ENCODE data around the gene PRRT1B. TPM values are rescaled to one million over a fixed set of nuclear protein-coding genes. Genes with fewer than 3 reads are reported as not detected.

PRRT1B gene
- total RNA-seq, 6 experiments from 2014 or later: 0.25 to 7.3 (median 2.4) TPM

DNA sequence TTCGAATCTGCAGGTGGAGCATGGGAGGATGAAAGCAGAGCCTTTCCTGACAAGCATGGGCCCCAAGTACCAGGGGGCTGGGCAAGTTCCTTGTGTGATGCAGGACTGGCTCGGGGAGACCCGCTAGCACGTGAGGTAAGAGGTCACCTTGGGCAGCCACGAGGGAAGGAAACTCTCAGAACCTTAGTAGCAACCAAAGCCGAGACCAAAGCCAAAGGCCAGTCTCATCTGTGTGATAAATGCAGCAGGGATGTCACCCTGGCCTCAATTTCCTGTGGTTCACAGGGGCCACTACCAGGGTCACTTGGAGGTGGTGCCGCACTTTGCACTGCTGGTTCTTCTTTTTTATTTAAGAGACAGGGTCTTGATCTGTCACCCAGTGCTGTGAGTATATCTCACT lies 39.5 kb downstream of the PRRT1B start:
- peaks cover 0 to 57% (median 11%) of the 10 kb centered on the region in 4 donors for H3K36me3 ChIP-seq
- H3K4me3 ChIP-seq: no peak overlapping the region
- no peak for ATAC-seq
- no peak overlapping the region for H3K27ac ChIP-seq
- intact Hi-C loops (cut with DNase I): no loop called here
- TF ChIP-seq, protein P1, sequence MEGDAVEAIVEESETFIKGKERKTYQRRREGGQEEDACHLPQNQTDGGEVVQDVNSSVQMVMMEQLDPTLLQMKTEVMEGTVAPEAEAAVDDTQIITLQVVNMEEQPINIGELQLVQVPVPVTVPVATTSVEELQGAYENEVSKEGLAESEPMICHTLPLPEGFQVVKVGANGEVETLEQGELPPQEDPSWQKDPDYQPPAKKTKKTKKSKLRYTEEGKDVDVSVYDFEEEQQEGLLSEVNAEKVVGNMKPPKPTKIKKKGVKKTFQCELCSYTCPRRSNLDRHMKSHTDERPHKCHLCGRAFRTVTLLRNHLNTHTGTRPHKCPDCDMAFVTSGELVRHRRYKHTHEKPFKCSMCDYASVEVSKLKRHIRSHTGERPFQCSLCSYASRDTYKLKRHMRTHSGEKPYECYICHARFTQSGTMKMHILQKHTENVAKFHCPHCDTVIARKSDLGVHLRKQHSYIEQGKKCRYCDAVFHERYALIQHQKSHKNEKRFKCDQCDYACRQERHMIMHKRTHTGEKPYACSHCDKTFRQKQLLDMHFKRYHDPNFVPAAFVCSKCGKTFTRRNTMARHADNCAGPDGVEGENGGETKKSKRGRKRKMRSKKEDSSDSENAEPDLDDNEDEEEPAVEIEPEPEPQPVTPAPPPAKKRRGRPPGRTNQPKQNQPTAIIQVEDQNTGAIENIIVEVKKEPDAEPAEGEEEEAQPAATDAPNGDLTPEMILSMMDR (IDR thresholded peaks at IDR 0.05): no peak
- TF ChIP-seq POLR2A (IDR thresholded peaks at IDR 0.05): no peak
- no peaks in the 10 kb centered on the region for H3K9me3 ChIP-seq
- peak in 1 of 3 donors; percentile 38 for DNase-seq
- no peaks in the 10 kb centered on the region for H3K27me3 ChIP-seq
- H3K4me1 ChIP-seq: peaks cover 0 to 6% (median 2%) of the 10 kb centered on the region in 4 donors
- 53% methylated on average over 3 of the region's 7 CpGs for WGBS (ENCODE audit: insufficient coverage, low coverage, low lambda C conversion rate, missing lambda C conversion rate)

DNA sequence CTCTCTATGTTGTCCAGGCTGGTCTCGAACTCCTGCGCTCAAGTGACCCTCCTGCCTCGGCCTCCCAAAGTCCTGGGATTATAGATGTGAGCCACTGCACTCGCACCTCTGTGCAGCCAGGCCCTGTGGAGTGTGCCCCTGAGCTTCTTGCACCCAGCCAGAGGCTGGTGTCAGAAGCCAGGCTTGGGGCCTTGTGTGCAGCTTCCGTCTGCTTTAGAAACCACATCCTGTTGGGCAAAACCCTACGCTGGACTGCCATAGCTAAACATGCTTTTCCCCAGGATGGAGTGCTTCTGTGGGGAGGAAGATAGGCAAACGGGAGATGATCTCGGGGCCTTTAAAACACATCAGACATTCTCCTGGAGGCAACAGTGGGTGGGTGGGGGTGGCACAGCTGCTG lies 40.1 kb downstream of the PRRT1B start:
- Histone ChIP-seq H3K4me1 (peaks cover 0 to 1% (median 0%) of the 10 kb centered on the region in 4 donors), H3K27ac (no peak overlapping the region), H3K27me3 (no peaks in the 10 kb centered on the region), H3K4me3 (no peak overlapping the region), H3K36me3 (peaks cover 0 to 54% (median 11%) of the 10 kb centered on the region in 4 donors), H3K9me3 (no peaks in the 10 kb centered on the region)
- intact Hi-C loops (cut with DNase I): no loop called here
- ATAC-seq (peak; percentile 44 to 65 (median 51)), DNase-seq (peak in 2 of 3 donors; percentile 47 to 54)
- WGBS (ENCODE audit: insufficient coverage, low coverage, low lambda C conversion rate, missing lambda C conversion rate): 46% methylated on average over 5 of the region's 8 CpGs
- TF ChIP-seq, protein P1 (IDR thresholded peaks at IDR 0.05): no peak
- no peak for TF ChIP-seq POLR2A (IDR thresholded peaks at IDR 0.05)

DNA sequence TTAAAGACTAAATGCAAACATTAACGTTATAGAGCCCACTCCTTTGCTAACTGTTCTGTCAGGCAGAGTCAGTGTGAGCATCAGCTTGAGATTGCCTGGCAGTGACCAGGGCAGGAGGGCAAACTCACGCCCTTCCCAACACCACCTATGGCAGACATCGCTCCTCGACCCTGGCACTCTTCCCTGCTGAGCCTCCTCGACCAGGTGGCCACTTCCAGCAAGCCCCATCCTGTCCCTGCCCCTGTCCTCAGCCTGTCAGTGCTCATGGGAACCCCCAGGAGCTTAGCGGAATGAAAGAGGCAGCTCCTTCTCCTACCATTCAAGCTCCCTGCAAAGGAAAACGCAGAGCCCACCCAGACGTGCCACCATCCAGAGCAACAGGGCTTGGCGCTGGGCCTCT lies 42.0 kb downstream of the PRRT1B start:
- DNase-seq (peak in 2 of 3 donors; percentile 31 to 43), ATAC-seq (no peak)
- TF ChIP-seq, protein P1 (IDR thresholded peaks at IDR 0.05): no peak
- no peak for TF ChIP-seq POLR2A (IDR thresholded peaks at IDR 0.05)
- 81% methylated on average over 5 of the region's 9 CpGs for WGBS (ENCODE audit: insufficient coverage, low coverage, low lambda C conversion rate, missing lambda C conversion rate)
- Histone ChIP-seq H3K27ac (no peak overlapping the region), H3K36me3 (peaks cover 0 to 43% (median 10%) of the 10 kb centered on the region in 4 donors), H3K27me3 (no peaks in the 10 kb centered on the region), H3K4me1 (no peaks in the 10 kb centered on the region), H3K9me3 (no peaks in the 10 kb centered on the region), H3K4me3 (no peak overlapping the region)
- intact Hi-C loops (cut with DNase I): no loop called here

DNA sequence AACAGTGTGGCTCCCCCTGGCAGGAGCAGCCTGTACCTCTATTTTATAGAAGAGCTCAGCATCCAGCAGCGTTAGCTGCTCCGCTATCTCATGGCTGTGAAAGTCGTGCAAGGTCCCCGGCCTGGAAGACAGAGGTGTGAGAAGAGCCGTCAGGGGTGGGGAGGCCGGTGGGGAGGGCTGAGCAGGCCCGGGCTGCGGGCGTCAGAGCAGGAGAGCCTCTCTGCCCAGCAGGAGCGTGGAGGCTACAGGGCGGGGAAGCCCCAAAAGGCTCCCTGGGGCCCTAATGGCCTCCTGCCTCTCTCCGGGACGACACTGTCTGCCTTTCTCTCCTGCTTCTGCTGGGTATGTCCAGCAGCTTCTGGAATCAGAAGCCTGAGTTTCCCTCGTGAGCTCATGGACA lies 42.6 kb downstream of the PRRT1B start:
- peaks cover 0 to 38% (median 10%) of the 10 kb centered on the region in 4 donors for H3K36me3 ChIP-seq
- no peaks in the 10 kb centered on the region for H3K9me3 ChIP-seq
- H3K27ac ChIP-seq: no peak overlapping the region
- no CpG with 5 or more reads among the region's 14 CpGs for WGBS (ENCODE audit: insufficient coverage, low coverage, low lambda C conversion rate, missing lambda C conversion rate)
- peak in 1 of 3 donors; percentile 48 for DNase-seq
- intact Hi-C loops (cut with DNase I): no loop called here
- H3K4me1 ChIP-seq: no peaks in the 10 kb centered on the region
- ATAC-seq: no peak
- no peaks in the 10 kb centered on the region for H3K27me3 ChIP-seq
- H3K4me3 ChIP-seq: no peak overlapping the region
- no peak for TF ChIP-seq POLR2A (IDR thresholded peaks at IDR 0.05)
- TF ChIP-seq, protein P1 (IDR thresholded peaks at IDR 0.05): no peak

DNA sequence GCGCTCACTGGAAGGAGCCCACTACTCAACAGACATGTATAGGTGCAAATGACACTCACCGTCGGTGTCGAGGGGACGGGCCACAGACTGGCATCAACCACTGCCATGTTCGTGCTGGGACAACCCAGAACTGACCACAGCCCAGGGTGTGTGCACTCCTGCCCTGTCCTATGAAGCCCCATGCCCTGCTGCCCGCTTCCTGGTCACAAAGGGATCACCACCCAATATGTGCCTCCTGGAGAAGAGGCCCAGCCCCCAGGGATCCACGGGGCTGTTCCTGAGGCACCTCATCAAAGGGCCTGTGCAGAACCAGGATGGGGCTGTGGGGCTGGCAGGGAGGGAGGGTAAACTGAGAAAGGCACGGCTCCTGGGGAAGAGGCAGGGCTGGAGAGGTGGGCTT lies 43.1 kb downstream of the PRRT1B start:
- Histone ChIP-seq H3K36me3 (peaks cover 0 to 37% (median 10%) of the 10 kb centered on the region in 4 donors), H3K27me3 (no peaks in the 10 kb centered on the region), H3K4me1 (no peaks in the 10 kb centered on the region), H3K4me3 (no peak overlapping the region), H3K27ac (no peak overlapping the region), H3K9me3 (no peaks in the 10 kb centered on the region)
- intact Hi-C loops (cut with DNase I): no loop called here
- DNase-seq: peak in 2 of 3 donors; percentile 44 to 45
- no CpG with 5 or more reads among the region's 9 CpGs for WGBS (ENCODE audit: insufficient coverage, low coverage, low lambda C conversion rate, missing lambda C conversion rate)
- ATAC-seq: no peak
- TF ChIP-seq, protein P1 (IDR thresholded peaks at IDR 0.05): no peak
- no peak for TF ChIP-seq POLR2A (IDR thresholded peaks at IDR 0.05)

Data from right lobe of liver (tissue), 6 donors.